GM12878 (cell line): ENCODE measurements around the gene GNA15. TPM values are rescaled to one million over a fixed set of nuclear protein-coding genes. Genes with fewer than 3 reads are reported as not detected.

Source experiments
- ATAC-seq: fragments of 200-7000 bp; cut with Tn5 transposase; 3 replicates; pipeline ENCODE4 v1.9.1; 2020; ENCODE audit warnings: mild to moderate bottlenecking, moderate library complexity
- BruUV-seq: library from RNA; stranded (reverse); fragments of 400-500 nt; replicated peaks from 2 replicates; lab custom pipeline; 2021; lab: Mats Ljungman, UMichigan
- CTCF ChIA-PET: fragments of 300-600 bp; sonication (Branson Sonifier 250); formaldehyde crosslinking; extraction: SDS; loops from one replicate; lab custom pipeline; 2021; ENCODE audit warnings: inconsistent platforms; lab: Yijun Ruan, JAX
- POLR2A ChIA-PET: fragments of 350-600 bp; formaldehyde crosslinking; extraction: SDS; loops from one replicate; lab custom pipeline; 2021; ENCODE audit warnings: inconsistent platforms; lab: Charles Lee
- RAD21 ChIA-PET: fragments of 300-600 bp; sonication (Branson Sonifier 250); formaldehyde crosslinking; loops from one replicate; lab custom pipeline; 2023; ENCODE audit warnings: antibody characterized with exemption; ENCODE audit not compliant: unreplicated experiment; lab: Charles Lee
- SMC1A ChIA-PET: fragments of 300-600 bp; sonication (Branson Sonifier 250); formaldehyde crosslinking; loops from one replicate; lab custom pipeline; 2023; ENCODE audit not compliant: unreplicated experiment, uncharacterized antibody; lab: Charles Lee
- DNase-seq: peaks from one replicate; pipeline ENCODE4 v3.0.0-alpha.2; 2011; ENCODE audit warnings: low read depth, low spot score
- FAIRE-seq: peaks from 3 replicates; lab custom pipeline; 2011; peaks lifted over from hg19 to GRCh38; lab: Jason Lieb, UNC
- H2AFZ ChIP-seq: 2 replicates; pipeline ENCODE4 v1.6.0; 2011; ENCODE audit warnings: low read depth, low read length, control low read depth; ENCODE audit not compliant: control insufficient read depth
- H3K27ac ChIP-seq: 2 replicates; pipeline ENCODE4 v1.5.1; 2011; ENCODE audit warnings: control low read depth; ENCODE audit not compliant: control insufficient read depth, insufficient read depth
- H3K27me3 ChIP-seq, 2 experiments: replicated peaks in 1 of 2; 2 replicates each; pipeline versions ENCODE4 v1.6.0 to v1.6.1; 2011; ENCODE audit warnings: low read length in 1 of 2; ENCODE audit not compliant: control insufficient read depth in 2 of 2, insufficient read depth in 2 of 2
- H3K36me3 ChIP-seq, 2 experiments: 2 replicates each; pipeline ENCODE4 v1.5.1; 2011; ENCODE audit warnings: low read length in 1 of 2; ENCODE audit not compliant: control insufficient read depth in 2 of 2, insufficient read depth in 2 of 2
- H3K4me1 ChIP-seq: 2 replicates; pipeline ENCODE4 v1.6.1; 2011; ENCODE audit warnings: mild to moderate bottlenecking, low read length, moderate library complexity, mixed read lengths; ENCODE audit not compliant: control insufficient read depth, insufficient read depth
- H3K4me2 ChIP-seq: 2 replicates; pipeline ENCODE4 v1.6.0; 2011; ENCODE audit warnings: control low read depth; ENCODE audit not compliant: control insufficient read depth, insufficient read depth
- H3K4me3 ChIP-seq: fragments of 200-600 bp; sonication (generic); 2 replicates; pipeline ENCODE4 v1.5.1; 2016
- H3K79me2 ChIP-seq: 2 replicates; pipeline ENCODE4 v1.6.0; 2011; ENCODE audit warnings: low read length; ENCODE audit not compliant: control insufficient read depth, insufficient read depth
- H3K9ac ChIP-seq: 2 replicates; pipeline ENCODE4 v1.8.0; 2011; ENCODE audit warnings: low read length, control low read depth, mixed read lengths; ENCODE audit not compliant: control insufficient read depth, insufficient read depth
- H3K9me3 ChIP-seq: replicated peaks from 3 replicates; pipeline ENCODE4 v1.5.1; 2011; ENCODE audit warnings: mild to moderate bottlenecking, low read length; ENCODE audit not compliant: control insufficient read depth, insufficient read depth
- H4K20me1 ChIP-seq: 2 replicates; pipeline ENCODE4 v1.6.0; 2011; ENCODE audit not compliant: control insufficient read depth, insufficient read depth
- BHLHE40 ChIP-seq, 2 experiments: fragments of 450-650 bp in 1 of 2; IDR thresholded peaks; 2 replicates each; pipeline ENCODE4 v1.6.1; 2011 to 2017; ENCODE audit warnings: low read depth in 2 of 2, borderline replicate concordance in 1 of 2, improper control_type of control experiment in 1 of 2, low read length in 1 of 2, mild to moderate bottlenecking in 1 of 2
- BMI1 ChIP-seq: fragments of 450-650 bp; IDR thresholded peaks from 2 replicates; pipeline ENCODE4 v1.6.1; 2016; ENCODE audit warnings: mild to moderate bottlenecking, moderate library complexity, borderline replicate concordance
- CHD2 ChIP-seq: IDR thresholded peaks from 2 replicates; pipeline ENCODE4 v1.6.1; 2011; ENCODE audit warnings: low read depth, low read length, improper control_type of control experiment, borderline replicate concordance
- RELA ChIP-seq: fragments of 450-650 bp; IDR thresholded peaks from 2 replicates; pipeline ENCODE4 v1.8.0; 2014; ENCODE audit warnings: borderline replicate concordance; ENCODE audit not compliant: partially characterized antibody
- SMAD5 ChIP-seq: IDR thresholded peaks from 2 replicates; pipeline ENCODE4 v1.6.1; 2016; ENCODE audit warnings: antibody characterized with exemption, low read depth
- YY1 ChIP-seq: IDR thresholded peaks from 2 replicates; pipeline ENCODE4 v1.6.1; 2011; ENCODE audit warnings: low read depth, mild to moderate bottlenecking, low read length
- ZNF24 ChIP-seq: fragments of 450-650 bp; IDR thresholded peaks from 2 replicates; pipeline ENCODE4 v1.6.1; 2017; ENCODE audit warnings: antibody characterized with exemption, mild to moderate bottlenecking
- WGBS: methylation state at CpG from one replicate; pipeline ENCODE4 v1.1.6; 2016; ENCODE audit warnings: low lambda C conversion rate; ENCODE audit not compliant: insufficient replicate concordance, insufficient coverage; ENCODE audit errors: missing lambda C conversion rate; 5-methylcytosine and 5-hydroxymethylcytosine counted together
- in situ Hi-C: fragments of 300-500 bp; cut with MboI; formaldehyde crosslinking; loops from 9 replicates; pipeline ENCODE4 v1.14.3; 2018; ENCODE audit warnings: mixed read lengths
- intact Hi-C: fragments of 100-400 bp; cut with micrococcal nuclease; formaldehyde crosslinking; loops from one replicate; pipeline ENCODE4 v1.14.2; 2022; ENCODE audit not compliant: unreplicated experiment
- polyA plus RNA-seq, 11 experiments: library from polyadenylated mRNA; depleted of rRNA in 4 of 11; unstranded in 6 of 11; stranded (reverse) in 5 of 11; fragments of >200 nt; fragmentation: Nextera tagmentation in 4 of 11; fragmentation: Illumina TruSeq in 1 of 11; extraction: Ambion mirVana in 4 of 11; extraction: Trizol in 1 of 11; gene quantifications; 1 replicate in 1 of 11; 2 replicates in 10 of 11; pipeline versions ENCODE4 v1.2.1 to v1.2.3, GENCODE V29; 2011 to 2016; ENCODE audit warnings: inconsistent platforms in 2 of 11, missing spikeins in 2 of 11, low read depth in 1 of 11
- total RNA-seq, 4 experiments: library from RNA; depleted of rRNA in 3 of 4; stranded (reverse); fragments of >200 nt in 3 of 4; fragmentation: Illumina TruSeq in 1 of 4; extraction: Trizol in 1 of 4; gene quantifications; 2 replicates each; pipeline versions ENCODE4 v1.2.1 to v1.2.3, GENCODE V29; 2013 to 2021
- TF ChIP-seq, protein P1 (sequence below): IDR thresholded peaks from 2 replicates; pipeline ENCODE4 v1.6.1; 2012; ENCODE audit warnings: improper control_type of control experiment, low read depth, low read length; ENCODE audit not compliant: insufficient replicate concordance
- TF ChIP-seq, protein P2 (sequence below): IDR thresholded peaks from 2 replicates; pipeline ENCODE4 v1.6.1; 2011; ENCODE audit warnings: borderline replicate concordance, low read depth, mild to moderate bottlenecking, moderate library complexity, mixed read lengths, low read length; ENCODE audit not compliant: insufficient read depth; ENCODE audit errors: extremely low read length

The GNA15 gene
- total and polyA plus RNA-seq, 10 of the 15 experiments (the other 5 are each of a cell fraction or from before 2014, with no cell fraction given), result 0.42 to 18.0 (median 9.4) TPM

DNA sequence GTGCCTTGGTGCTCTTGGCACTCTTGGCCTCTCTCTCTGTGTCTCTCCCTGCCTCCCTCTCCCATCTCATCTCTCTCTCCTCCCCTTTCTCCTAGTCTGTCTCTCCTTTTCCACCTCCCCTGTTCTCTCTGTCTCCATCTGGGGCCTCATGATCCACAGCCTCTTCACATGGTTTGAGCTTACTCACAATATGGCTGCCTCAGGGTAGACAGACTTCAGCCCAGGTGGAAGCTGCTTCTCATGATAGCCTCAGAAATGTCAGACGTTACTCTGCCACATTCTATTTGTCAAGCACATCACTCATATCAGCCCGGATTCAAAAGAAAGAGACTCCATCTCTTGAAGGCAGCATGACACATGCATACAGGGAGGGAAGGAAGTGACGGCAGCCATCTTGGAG lies 24.4 kb downstream of the GNA15 start:
- SMC1A ChIA-PET, result interaction anchor here (1.3 to 3.8 kb wide), 5 partner anchors 17 to 203 kb away, joined by 3 to 35 read pairs (median 5); no protein-coding TSS in a partner anchor
- no peak for FAIRE-seq
- Histone ChIP-seq H3K4me3 (no peak overlapping the region), H4K20me1 (no peaks in the 10 kb centered on the region), H3K9me3 (no peaks in the 10 kb centered on the region; the same call in 2 of the 3 replicates), H3K4me2 (no peak overlapping the region), H3K36me3 (peaks cover 4 to 6% of the 10 kb centered on the region in 2 experiments; a peak in 3 of 4 replicates), H3K4me1 (peaks cover 6% of the 10 kb centered on the region), H2AFZ (no peak overlapping the region), H3K27me3 (no peaks in the 10 kb centered on the region), H3K27ac (no peak overlapping the region), H3K9ac (no peak overlapping the region), H3K79me2 (no peaks in the 10 kb centered on the region)
- CTCF ChIA-PET, result interaction anchor here (1.1 to 1.8 kb wide), 5 partner anchors 19 to 210 kb away, joined by 3 to 8 read pairs (median 4); no protein-coding TSS in a partner anchor
- in situ Hi-C loops, result loop anchor here (5.0 kb wide), 2 partner anchors 83 to 203 kb away; no protein-coding TSS in a partner anchor
- ATAC-seq, result no peak
- no peak for DNase-seq
- 43% methylated on average over 3 of the region's 3 CpGs for WGBS
- BruUV-seq, result no TSS peak
- RAD21 ChIA-PET, result interaction anchor here (0.5 to 2.2 kb wide), 5 partner anchors 28 to 1414 kb away, joined by 3 to 11 read pairs (median 3); no protein-coding TSS in a partner anchor
- intact Hi-C loops, result no loop called here
- POLR2A ChIA-PET, result interaction anchor here (0.5 kb wide), 1 partner anchor 197 kb away, joined by 3 read pairs; no protein-coding TSS in a partner anchor
- TF ChIP-seq BMI1, result no peak
- TF ChIP-seq BHLHE40 (IDR thresholded peaks at IDR 0.05; ENCODE audit: borderline replicate concordance in 1 of 2, low read depth in 2 of 2, low read length in 1 of 2), result no peak
- no peak for TF ChIP-seq CHD2
- TF ChIP-seq YY1, result peak; percentile 55; the same call in 1 of the 2 replicates

DNA sequence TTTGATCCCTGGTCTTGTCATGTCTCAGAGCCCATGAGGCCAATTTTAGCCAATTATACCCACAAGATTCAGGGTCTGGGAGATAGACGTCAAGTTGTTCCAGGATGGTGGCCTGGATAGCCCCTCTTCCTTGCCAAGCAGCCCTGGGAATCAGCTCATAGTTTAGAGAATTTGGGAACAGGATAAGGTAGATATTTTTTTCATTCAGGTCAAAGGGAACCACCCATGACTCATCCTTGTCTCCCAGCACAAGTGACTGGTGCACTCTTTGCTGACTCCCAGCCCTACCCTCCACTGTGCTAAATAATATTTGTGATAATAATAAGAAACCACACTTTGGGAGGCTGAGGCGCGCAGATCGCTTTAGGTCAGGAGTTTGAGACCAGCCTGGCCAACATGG lies 25.6 kb downstream of the GNA15 start:
- ChIA-PET CTCF (interaction anchor here (0.6 to 4.1 kb wide), 12 partner anchors 9 to 211 kb away, joined by 3 to 35 read pairs (median 4); no protein-coding TSS in a partner anchor), RAD21 (interaction anchor here (1.0 to 2.2 kb wide), 2 partner anchors 17 to 32 kb away, joined by 4 to 11 read pairs; no protein-coding TSS in a partner anchor), SMC1A (interaction anchor here (0.6 to 3.8 kb wide), 11 partner anchors 17 to 211 kb away, joined by 3 to 35 read pairs (median 4); no protein-coding TSS in a partner anchor), POLR2A (interaction anchor here (0.9 kb wide), 1 partner anchor 33 kb away, joined by 4 read pairs; no protein-coding TSS in a partner anchor)
- Histone ChIP-seq H3K4me3 (no peak overlapping the region), H3K79me2 (no peaks in the 10 kb centered on the region), H3K27me3 (no peaks in the 10 kb centered on the region), H3K9ac (no peak overlapping the region), H3K4me2 (no peak overlapping the region), H4K20me1 (no peaks in the 10 kb centered on the region), H3K4me1 (no peaks in the 10 kb centered on the region), H3K9me3 (no peaks in the 10 kb centered on the region; the same call in 2 of the 3 replicates), H2AFZ (no peak overlapping the region), H3K36me3 (peaks cover 0 to 3% of the 10 kb centered on the region in 2 experiments; a peak in 3 of 4 replicates), H3K27ac (no peak overlapping the region)
- FAIRE-seq, result no peak
- intact Hi-C loops, result no loop called here
- no peak for ATAC-seq
- no peak for DNase-seq
- 98% methylated on average over 4 of the region's 4 CpGs for WGBS
- BruUV-seq, result no TSS peak
- in situ Hi-C loops, result loop anchor here (5.0 kb wide), 2 partner anchors 84 to 204 kb away; no protein-coding TSS in a partner anchor
- TF ChIP-seq, protein P1, sequence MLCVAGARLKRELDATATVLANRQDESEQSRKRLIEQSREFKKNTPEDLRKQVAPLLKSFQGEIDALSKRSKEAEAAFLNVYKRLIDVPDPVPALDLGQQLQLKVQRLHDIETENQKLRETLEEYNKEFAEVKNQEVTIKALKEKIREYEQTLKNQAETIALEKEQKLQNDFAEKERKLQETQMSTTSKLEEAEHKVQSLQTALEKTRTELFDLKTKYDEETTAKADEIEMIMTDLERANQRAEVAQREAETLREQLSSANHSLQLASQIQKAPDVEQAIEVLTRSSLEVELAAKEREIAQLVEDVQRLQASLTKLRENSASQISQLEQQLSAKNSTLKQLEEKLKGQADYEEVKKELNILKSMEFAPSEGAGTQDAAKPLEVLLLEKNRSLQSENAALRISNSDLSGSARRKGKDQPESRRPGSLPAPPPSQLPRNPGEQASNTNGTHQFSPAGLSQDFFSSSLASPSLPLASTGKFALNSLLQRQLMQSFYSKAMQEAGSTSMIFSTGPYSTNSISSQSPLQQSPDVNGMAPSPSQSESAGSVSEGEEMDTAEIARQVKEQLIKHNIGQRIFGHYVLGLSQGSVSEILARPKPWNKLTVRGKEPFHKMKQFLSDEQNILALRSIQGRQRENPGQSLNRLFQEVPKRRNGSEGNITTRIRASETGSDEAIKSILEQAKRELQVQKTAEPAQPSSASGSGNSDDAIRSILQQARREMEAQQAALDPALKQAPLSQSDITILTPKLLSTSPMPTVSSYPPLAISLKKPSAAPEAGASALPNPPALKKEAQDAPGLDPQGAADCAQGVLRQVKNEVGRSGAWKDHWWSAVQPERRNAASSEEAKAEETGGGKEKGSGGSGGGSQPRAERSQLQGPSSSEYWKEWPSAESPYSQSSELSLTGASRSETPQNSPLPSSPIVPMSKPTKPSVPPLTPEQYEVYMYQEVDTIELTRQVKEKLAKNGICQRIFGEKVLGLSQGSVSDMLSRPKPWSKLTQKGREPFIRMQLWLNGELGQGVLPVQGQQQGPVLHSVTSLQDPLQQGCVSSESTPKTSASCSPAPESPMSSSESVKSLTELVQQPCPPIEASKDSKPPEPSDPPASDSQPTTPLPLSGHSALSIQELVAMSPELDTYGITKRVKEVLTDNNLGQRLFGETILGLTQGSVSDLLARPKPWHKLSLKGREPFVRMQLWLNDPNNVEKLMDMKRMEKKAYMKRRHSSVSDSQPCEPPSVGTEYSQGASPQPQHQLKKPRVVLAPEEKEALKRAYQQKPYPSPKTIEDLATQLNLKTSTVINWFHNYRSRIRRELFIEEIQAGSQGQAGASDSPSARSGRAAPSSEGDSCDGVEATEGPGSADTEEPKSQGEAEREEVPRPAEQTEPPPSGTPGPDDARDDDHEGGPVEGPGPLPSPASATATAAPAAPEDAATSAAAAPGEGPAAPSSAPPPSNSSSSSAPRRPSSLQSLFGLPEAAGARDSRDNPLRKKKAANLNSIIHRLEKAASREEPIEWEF, result no peak
- TF ChIP-seq RELA, result no peak
- no peak for TF ChIP-seq ZNF24
- TF ChIP-seq SMAD5, result no peak
- TF ChIP-seq, protein P2, sequence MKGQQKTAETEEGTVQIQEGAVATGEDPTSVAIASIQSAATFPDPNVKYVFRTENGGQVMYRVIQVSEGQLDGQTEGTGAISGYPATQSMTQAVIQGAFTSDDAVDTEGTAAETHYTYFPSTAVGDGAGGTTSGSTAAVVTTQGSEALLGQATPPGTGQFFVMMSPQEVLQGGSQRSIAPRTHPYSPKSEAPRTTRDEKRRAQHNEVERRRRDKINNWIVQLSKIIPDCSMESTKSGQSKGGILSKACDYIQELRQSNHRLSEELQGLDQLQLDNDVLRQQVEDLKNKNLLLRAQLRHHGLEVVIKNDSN, result no peak
